IMR-90 (cell line): ENCODE measurements around the gene SVIL. TPM values are rescaled to one million over a fixed set of nuclear protein-coding genes. Genes with fewer than 3 reads are reported as not detected.
"Not testable (repeated sequence)": the region's sequence is repeated elsewhere in the genome, so short reads cannot be mapped to it uniquely, and the experiment has no call there.

ENCODE experiments used
- ATAC-seq: fragments of 200-7000 bp; cut with Tn5 transposase; 2 replicates; pipeline ENCODE4 v1.9.1; 2020; ENCODE audit warnings: low read depth, mild to moderate bottlenecking, moderate library complexity
- BruUV-seq: library from RNA; stranded (reverse); fragments of 400-500 nt; replicated peaks from 2 replicates; lab custom pipeline; 2021; lab: Mats Ljungman, UMichigan
- CTCF ChIA-PET: fragments of 300-600 bp; formaldehyde crosslinking; extraction: SDS; loops from one replicate; lab custom pipeline; 2021; ENCODE audit warnings: antibody characterized with exemption; lab: Yijun Ruan, JAX
- POLR2A ChIA-PET: fragments of 300-600 bp; sonication (Branson Sonifier 250); formaldehyde crosslinking; loops from one replicate; lab custom pipeline; 2022; ENCODE audit warnings: antibody characterized with exemption; ENCODE audit not compliant: unreplicated experiment; lab: Charles Lee
- DNase-seq: peaks from one replicate; pipeline ENCODE4 v3.0.0; 2013
- H2AFZ ChIP-seq: replicated peaks from 2 replicates; pipeline ENCODE3; 2013; ENCODE audit warnings: low read length, mild to moderate bottlenecking; ENCODE audit not compliant: poor library complexity
- H2AK5ac ChIP-seq: 2 replicates; pipeline ENCODE4 v1.6.1; 2013; ENCODE audit warnings: low read depth, low read length, inconsistent platforms
- H2AK9ac ChIP-seq: replicated peaks from 2 replicates; pipeline ENCODE3; 2013; ENCODE audit warnings: mild to moderate bottlenecking, low read depth, low read length, moderate library complexity; ENCODE audit not compliant: poor library complexity
- H2BK120ac ChIP-seq: 2 replicates; pipeline ENCODE4 v1.6.1; 2013; ENCODE audit warnings: low read depth, low read length, inconsistent platforms
- H2BK15ac ChIP-seq: 3 replicates; pipeline ENCODE4 v1.6.1; 2013; ENCODE audit warnings: low read depth, low read length, inconsistent platforms
- H2BK20ac ChIP-seq: 2 replicates; pipeline ENCODE4 v1.6.1; 2013; ENCODE audit warnings: low read depth, mild to moderate bottlenecking, inconsistent platforms, low read length, moderate library complexity
- H2BK5ac ChIP-seq: 2 replicates; pipeline ENCODE4 v1.6.1; 2013; ENCODE audit warnings: mild to moderate bottlenecking, low read depth, low read length, inconsistent platforms; ENCODE audit not compliant: poor library complexity, severe bottlenecking
- H3K14ac ChIP-seq: replicated peaks from 2 replicates; pipeline ENCODE4 v1.6.1; 2013; ENCODE audit warnings: low read depth, low read length, inconsistent platforms
- H3K18ac ChIP-seq: 2 replicates; pipeline ENCODE4 v1.6.1; 2013; ENCODE audit warnings: low read depth, low read length, control low read depth
- H3K23ac ChIP-seq: 2 replicates; pipeline ENCODE4 v1.6.1; 2013; ENCODE audit warnings: low read depth, low read length, inconsistent platforms
- H3K27ac ChIP-seq: 2 replicates; pipeline ENCODE4 v1.5.1; 2013; ENCODE audit warnings: mild to moderate bottlenecking, control low read depth, low read length; ENCODE audit not compliant: insufficient read depth
- H3K27me3 ChIP-seq: 2 replicates; pipeline ENCODE4 v1.6.1; 2013; ENCODE audit warnings: low read length; ENCODE audit not compliant: control insufficient read depth, insufficient read depth
- H3K36me3 ChIP-seq: 2 replicates; pipeline ENCODE4 v1.6.1; 2013; ENCODE audit warnings: low read length, mixed read lengths; ENCODE audit not compliant: control insufficient read depth, insufficient read depth
- H3K4ac ChIP-seq: 2 replicates; pipeline ENCODE4 v1.6.1; 2013; ENCODE audit warnings: low read depth, low read length, inconsistent platforms
- H3K4me1 ChIP-seq: 2 replicates; pipeline ENCODE4 v1.6.1; 2013; ENCODE audit warnings: low read length, mixed read lengths; ENCODE audit not compliant: control insufficient read depth, insufficient read depth
- H3K4me2 ChIP-seq: 2 replicates; pipeline ENCODE4 v1.6.1; 2013; ENCODE audit warnings: low read depth, mild to moderate bottlenecking, control low read depth, low read length, moderate library complexity
- H3K4me3 ChIP-seq: 2 replicates; pipeline ENCODE4 v1.5.1; 2013; ENCODE audit warnings: low read depth, mild to moderate bottlenecking, control low read depth, low read length, moderate library complexity; ENCODE audit not compliant: insufficient read depth
- H3K56ac ChIP-seq: 2 replicates; pipeline ENCODE4 v1.6.1; 2013; ENCODE audit warnings: low read length, inconsistent platforms; ENCODE audit not compliant: insufficient read depth; ENCODE audit errors: extremely low read depth
- H3K79me1 ChIP-seq, 2 experiments: 2 replicates each; pipeline ENCODE4 v1.6.1; 2013; ENCODE audit warnings: low read length in 2 of 2, inconsistent platforms in 1 of 2, low read depth in 1 of 2
- H3K9ac ChIP-seq: 2 replicates; pipeline ENCODE4 v1.6.1; 2013; ENCODE audit warnings: low read depth, low read length, control low read depth
- H3K9me1 ChIP-seq: 2 replicates; pipeline ENCODE4 v1.6.1; 2013; ENCODE audit warnings: low read length, inconsistent platforms; ENCODE audit not compliant: insufficient read depth
- H3K9me3 ChIP-seq: 2 replicates; pipeline ENCODE4 v1.6.1; 2013; ENCODE audit warnings: low read length; ENCODE audit not compliant: control insufficient read depth, insufficient read depth
- H4K20me1 ChIP-seq: 2 replicates; pipeline ENCODE4 v1.6.1; 2013; ENCODE audit warnings: low read length, inconsistent platforms; ENCODE audit not compliant: insufficient read depth
- H4K5ac ChIP-seq: 2 replicates; pipeline ENCODE4 v1.6.1; 2013; ENCODE audit warnings: mild to moderate bottlenecking, low read depth, low read length, control low read depth
- H4K8ac ChIP-seq, 2 experiments: 2 replicates each; pipeline ENCODE4 v1.6.1; 2013; ENCODE audit warnings: low read depth in 2 of 2, low read length in 2 of 2, control low read depth in 1 of 2, inconsistent platforms in 1 of 2
- H4K91ac ChIP-seq: 2 replicates; pipeline ENCODE4 v1.6.1; 2013; ENCODE audit warnings: low read depth, low read length, inconsistent platforms; ENCODE audit not compliant: insufficient read depth
- WGBS, 2 experiments: methylation state at CpG; one replicate each; pipeline versions ENCODE4 v1.1.5 to v1.1.7; 2013; ENCODE audit warnings: missing lambda C conversion rate in 2 of 2; ENCODE audit not compliant: insufficient read length in 1 of 2; ENCODE audit errors: extremely low coverage in 2 of 2; 5-methylcytosine and 5-hydroxymethylcytosine counted together
- dilution Hi-C: fragments of 300-500 bp; cut with HindIII; formaldehyde crosslinking; loops from one replicate; pipeline ENCODE4 v1.14.3; 2018; ENCODE audit warnings: low sequenced_read_pairs; ENCODE audit not compliant: unreplicated experiment
- in situ Hi-C: fragments of 300-500 bp; cut with MboI; formaldehyde crosslinking; loops from 3 replicates; pipeline ENCODE4 v1.14.3; 2019; ENCODE audit warnings: low sequenced_read_pairs, inconsistent platforms, mixed read lengths
- intact Hi-C: fragments of 100-400 bp; cut with micrococcal nuclease; formaldehyde crosslinking; loops from 2 replicates; pipeline ENCODE4 v1.10.0; 2022
- polyA plus RNA-seq, 3 experiments: library from polyadenylated mRNA; depleted of rRNA; stranded (reverse); fragments of >200 nt; gene quantifications; 2 replicates each; pipeline ENCODE4 v1.2.3, GENCODE V29; 2012; ENCODE audit warnings: low replicate concordance in 1 of 3
- total RNA-seq: library from RNA; depleted of rRNA; stranded (reverse); fragments of >200 nt; gene quantifications from 2 replicates; pipeline ENCODE4 v1.2.3, GENCODE V29; 2012

The SVIL gene
- total and polyA plus RNA-seq, 2 of the 4 experiments (the other 2 are of a cell fraction), result 11.5 to 11.6 TPM

- H3K23ac ChIP-seq, H3K9me1 ChIP-seq, H3K4me3 ChIP-seq, H2BK15ac ChIP-seq, H3K36me3 ChIP-seq, H4K5ac ChIP-seq, H3K56ac ChIP-seq, intact Hi-C loops, H3K4me2 ChIP-seq, ATAC-seq, H3K4ac ChIP-seq, H2BK120ac ChIP-seq, H3K4me1 ChIP-seq, H4K91ac ChIP-seq, H2AK5ac ChIP-seq, H2BK5ac ChIP-seq, H3K27ac ChIP-seq, dilution Hi-C loops, H3K27me3 ChIP-seq, DNase-seq, POLR2A ChIA-PET, BruUV-seq, in situ Hi-C loops, H3K18ac ChIP-seq, H2BK20ac ChIP-seq, H2AFZ ChIP-seq, H3K14ac ChIP-seq, H4K8ac ChIP-seq, H2AK9ac ChIP-seq, H3K9ac ChIP-seq: not testable (repeated sequence)
- Histone ChIP-seq H3K9me3 (peaks cover 12% of the 10 kb centered on the region), H3K79me1 (peaks cover 24 to 57% of the 10 kb centered on the region in 2 experiments), H4K20me1 (peaks cover 20% of the 10 kb centered on the region; the same call in 1 of the 2 replicates)
- 100% methylated on average over 2 of the region's 3 CpGs; no CpG with 5 or more reads in 1 of the 2 experiments for WGBS, 2 experiments
- CTCF ChIA-PET, result interaction anchor here (0.6 kb wide), 1 partner anchor 135 kb away, joined by 3 read pairs; no protein-coding TSS in a partner anchor
Observed at GRCh38 chr10:29439005-29439404, 195.8 kb downstream of the SVIL start.
